Uterus (tissue), 2 donors: ENCODE data around the gene FES.

Experiments used
- CTCF ChIP-seq, 4 experiments: fragments of 200-600 bp in 2 of 4; fragments of 450-650 bp in 2 of 4; sonication (generic) in 2 of 4; IDR thresholded peaks; one replicate each; pipeline ENCODE4 v1.5.1; 2016 to 2019; ENCODE audit warnings: antibody characterized with exemption in 4 of 4, mild to moderate bottlenecking in 2 of 4, moderate library complexity in 1 of 4
- POLR2A ChIP-seq, 2 donors: fragments of 450-650 bp; IDR thresholded peaks; one replicate each; pipeline ENCODE4 v1.6.1; 2016; ENCODE audit warnings: antibody characterized with exemption in 2 of 2, mild to moderate bottlenecking in 1 of 2, moderate library complexity in 1 of 2

DNA sequence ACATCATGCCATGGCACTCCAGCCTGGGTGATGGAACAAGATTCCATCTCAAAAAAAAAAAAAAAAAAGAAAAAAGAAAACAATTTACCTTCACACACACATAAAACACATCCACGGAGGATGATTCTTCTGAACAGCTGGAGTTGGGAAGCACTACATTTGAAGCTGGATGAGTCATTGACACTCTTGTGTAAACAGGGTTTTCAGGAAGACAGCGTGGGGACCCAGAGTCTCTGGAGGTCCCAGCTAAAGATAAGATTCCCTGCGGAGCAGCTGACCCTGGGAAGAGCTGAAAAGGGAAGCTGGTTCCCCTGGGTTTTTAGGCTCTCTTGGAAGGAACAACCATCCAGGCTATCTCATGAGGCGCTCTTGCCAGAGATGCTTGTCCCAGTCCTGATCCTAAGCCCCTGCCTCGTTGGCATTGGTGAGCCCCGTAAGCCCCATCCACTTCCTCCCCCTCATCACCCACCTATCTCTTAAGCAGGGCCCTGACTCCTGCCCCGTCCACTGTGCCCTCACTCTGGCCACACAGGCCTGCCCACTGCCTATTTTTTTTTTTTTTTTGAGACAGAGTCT, 47.9 kb upstream of the FES start:
- no peak for TF ChIP-seq CTCF (IDR thresholded peaks at IDR 0.05)
- TF ChIP-seq POLR2A (IDR thresholded peaks at IDR 0.05), result no peak
